Lower leg skin (tissue), 3 donors: ENCODE data around the gene ZNF776.
"Not testable (repeated sequence)": the region's sequence is repeated elsewhere in the genome, so short reads cannot be mapped to it uniquely, and the experiment has no call there.

ENCODE experiments used
- CTCF ChIP-seq, 3 donors: fragments of 450-650 bp; IDR thresholded peaks; one replicate each; pipeline ENCODE4 v1.5.1; 2016; ENCODE audit warnings: antibody characterized with exemption in 3 of 3, mild to moderate bottlenecking in 3 of 3, moderate library complexity in 2 of 3
- POLR2A ChIP-seq, 2 donors: fragments of 450-650 bp; IDR thresholded peaks; one replicate each; pipeline ENCODE4 v1.6.1; 2016 to 2017; ENCODE audit warnings: antibody characterized with exemption in 2 of 2, mild to moderate bottlenecking in 1 of 2, moderate library complexity in 1 of 2

GRCh38 chr19:57796580-57796979, 50.0 kb downstream of the ZNF776 start:
- TF ChIP-seq POLR2A, CTCF (IDR thresholded peaks at IDR 0.05): not testable (repeated sequence)
